Activated T-helper 1 cell treated with anti-CD3 and anti-CD28 coated beads, Interleukin-12 subunit alpha, Interleukin-12 subunit beta, Interleukin-2, Interleukin-4 antibody, amounts not matched to agents 30 ng/mL and 10 ng/mL and 1 ng/mL, durations not matched to agents 14 hours and 24 hours and 36 hours (primary cell): Measurements from ENCODE around the gene DOCK10. TPM values are rescaled to one million over a fixed set of nuclear protein-coding genes. Genes with fewer than 3 reads are reported as not detected.
A peak's percentile ranks its signal among the peaks of the same experiment; 100 is the strongest.

Experiments
- DNase-seq: peaks from one replicate; pipeline ENCODE4 v3.0.0; 2021; ENCODE audit warnings: low spot score
- H3K27ac Mint-ChIP-seq: one replicate; pipeline ENCODE4 v1.8.0; 2021; ENCODE audit warnings: mild to moderate bottlenecking, mixed read lengths
- H3K27me3 Mint-ChIP-seq: one replicate; pipeline ENCODE4 v1.8.0; 2022; ENCODE audit warnings: mild to moderate bottlenecking, moderate library complexity, mixed read lengths; ENCODE audit not compliant: insufficient read depth
- H3K36me3 Mint-ChIP-seq: one replicate; pipeline ENCODE4 v1.8.0; 2021; ENCODE audit warnings: low read depth, mixed read lengths
- H3K4me1 Mint-ChIP-seq: one replicate; pipeline ENCODE4 v1.8.0; 2021; ENCODE audit warnings: low read depth, mixed read lengths
- H3K4me3 Mint-ChIP-seq: one replicate; pipeline ENCODE4 v1.8.0; 2021; ENCODE audit warnings: mild to moderate bottlenecking, moderate library complexity, mixed read lengths
- H3K9me3 Mint-ChIP-seq: one replicate; pipeline ENCODE4 v1.8.0; 2021; ENCODE audit warnings: mixed read lengths
- intact Hi-C: fragments of 100-400 bp; cut with micrococcal nuclease; formaldehyde crosslinking; loops from one replicate; pipeline ENCODE4 v1.15.1; 2024
- total RNA-seq: library from RNA; stranded (reverse); gene quantifications from 2 replicates; pipeline ENCODE4 v1.2.3, GENCODE V29; 2022

The DOCK10 gene
- total RNA-seq, 1 donor from 2014 or later: 159 TPM

GRCh38 chr2:224909885-224910573 lies 132.2 kb downstream of the DOCK10 start:
- Mint-ChIP-seq H3K4me3 (no peak overlapping the region), H3K27ac (peak overlapping the region; percentile 60), H3K4me1 (peaks cover 54% of the 10 kb centered on the region), H3K36me3 (peaks cover 41% of the 10 kb centered on the region), H3K27me3 (no peaks in the 10 kb centered on the region), H3K9me3 (no peaks in the 10 kb centered on the region)
- DNase-seq: no peak
- intact Hi-C loops: loop anchor here (2.0 kb wide), 1 partner anchor 15 kb away; no protein-coding TSS in a partner anchor

GRCh38 chr2:224908818-224909217 lies 133.4 kb downstream of the DOCK10 start:
- Mint-ChIP-seq H3K4me1 (peaks cover 64% of the 10 kb centered on the region), H3K36me3 (peaks cover 44% of the 10 kb centered on the region), H3K4me3 (no peak overlapping the region), H3K27me3 (no peaks in the 10 kb centered on the region), H3K9me3 (no peaks in the 10 kb centered on the region), H3K27ac (peak overlapping the region; percentile 49)
- intact Hi-C loops: no loop called here
- DNase-seq: no peak

DNA sequence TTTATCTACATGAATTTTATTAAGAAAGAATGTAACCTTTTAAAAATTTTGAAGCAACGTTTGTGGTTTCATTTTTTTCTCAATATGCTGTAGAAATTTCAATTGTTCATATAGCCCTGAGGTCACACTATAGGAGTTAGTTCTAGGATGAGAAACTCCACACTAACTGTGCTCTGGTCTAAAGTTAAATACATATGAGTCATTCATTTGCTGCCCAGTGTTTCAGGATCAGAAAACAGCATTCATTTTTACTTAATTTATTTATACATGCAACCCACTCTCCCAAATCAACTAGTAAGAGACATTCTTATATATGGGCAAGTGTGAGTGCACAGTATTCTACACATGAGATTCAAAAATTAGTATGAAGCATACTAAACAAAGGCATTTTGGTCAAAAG lies 137.9 kb downstream of the DOCK10 start:
- DNase-seq: no peak
- Mint-ChIP-seq H3K4me1 (peaks cover 67% of the 10 kb centered on the region), H3K4me3 (no peak overlapping the region), H3K27me3 (no peaks in the 10 kb centered on the region), H3K9me3 (no peaks in the 10 kb centered on the region), H3K27ac (no peak overlapping the region), H3K36me3 (peaks cover 42% of the 10 kb centered on the region)
- intact Hi-C loops: no loop called here

DNA sequence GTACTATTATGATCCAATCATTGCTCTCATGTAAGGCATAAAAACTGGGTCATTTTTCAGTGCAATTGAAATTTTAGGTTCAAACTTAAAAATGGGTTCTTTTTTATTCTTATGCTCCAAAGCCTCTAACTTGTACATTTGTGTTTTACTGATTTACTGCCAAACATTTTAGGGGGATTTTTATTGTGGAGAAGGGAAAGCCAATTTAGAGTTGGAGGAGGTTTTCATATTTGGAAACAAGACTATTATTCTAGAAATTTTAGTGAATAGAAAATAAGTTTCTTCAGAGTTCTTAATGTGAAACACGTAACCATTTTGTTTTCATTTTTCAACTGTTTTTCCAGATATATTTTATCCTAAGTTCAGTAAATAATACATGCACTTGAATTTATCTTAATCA lies 138.6 kb downstream of the DOCK10 start:
- H3K9me3 Mint-ChIP-seq: no peaks in the 10 kb centered on the region
- DNase-seq: no peak
- H3K27me3 Mint-ChIP-seq: no peaks in the 10 kb centered on the region
- peaks cover 36% of the 10 kb centered on the region for H3K36me3 Mint-ChIP-seq
- H3K4me1 Mint-ChIP-seq: peaks cover 68% of the 10 kb centered on the region
- no peak overlapping the region for H3K4me3 Mint-ChIP-seq
- intact Hi-C loops: no loop called here
- H3K27ac Mint-ChIP-seq: no peak overlapping the region

GRCh38 chr2:224901121-224901676 lies 141.1 kb downstream of the DOCK10 start:
- Mint-ChIP-seq H3K27ac (peak overlapping the region; percentile 55), H3K27me3 (no peaks in the 10 kb centered on the region), H3K4me3 (no peak overlapping the region), H3K36me3 (peaks cover 34% of the 10 kb centered on the region), H3K4me1 (peaks cover 70% of the 10 kb centered on the region), H3K9me3 (no peaks in the 10 kb centered on the region)
- intact Hi-C loops: loop anchor here (2.0 kb wide), 1 partner anchor 14 kb away; no protein-coding TSS in a partner anchor
- DNase-seq: no peak

DNA sequence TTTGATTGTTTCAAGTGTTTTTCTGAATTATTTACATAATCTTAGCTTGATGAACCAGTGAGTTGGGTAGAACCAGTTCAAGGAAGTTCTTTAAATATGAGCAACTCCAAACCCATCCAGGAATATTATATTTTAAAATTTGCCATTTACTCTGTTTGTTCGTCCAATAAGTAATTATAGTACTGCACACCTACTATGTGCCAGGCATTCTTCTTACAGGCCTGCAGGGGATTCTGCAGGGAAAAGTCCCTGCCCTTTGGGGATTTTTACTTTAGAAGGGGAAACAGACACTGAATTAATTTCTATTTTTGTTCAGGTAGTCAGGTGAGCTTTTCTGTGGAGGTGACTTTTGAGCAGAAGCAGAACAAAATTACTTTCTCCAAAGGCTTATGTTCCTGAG lies 146.9 kb downstream of the DOCK10 start:
- H3K4me3 Mint-ChIP-seq: no peak overlapping the region
- H3K27ac Mint-ChIP-seq: no peak overlapping the region
- intact Hi-C loops: loop anchor here (2.0 kb wide), 1 partner anchor 29 kb away; no protein-coding TSS in a partner anchor
- H3K36me3 Mint-ChIP-seq: peaks cover 61% of the 10 kb centered on the region
- no peak for DNase-seq
- no peaks in the 10 kb centered on the region for H3K9me3 Mint-ChIP-seq
- peaks cover 76% of the 10 kb centered on the region for H3K4me1 Mint-ChIP-seq
- H3K27me3 Mint-ChIP-seq: no peaks in the 10 kb centered on the region

GRCh38 chr2:224894356-224894755 lies 147.9 kb downstream of the DOCK10 start:
- H3K27ac Mint-ChIP-seq: peak overlapping the region; percentile 85
- H3K36me3 Mint-ChIP-seq: peaks cover 66% of the 10 kb centered on the region

GRCh38 chr2:224893848-224894247 lies 148.4 kb downstream of the DOCK10 start:
- intact Hi-C loops: loop anchor here (2.0 kb wide), 1 partner anchor 31 kb away; no protein-coding TSS in a partner anchor
- peaks cover 68% of the 10 kb centered on the region for H3K36me3 Mint-ChIP-seq
- peak overlapping the region; percentile 73 for H3K4me3 Mint-ChIP-seq
- H3K27me3 Mint-ChIP-seq: no peaks in the 10 kb centered on the region
- no peaks in the 10 kb centered on the region for H3K9me3 Mint-ChIP-seq
- H3K4me1 Mint-ChIP-seq: peaks cover 74% of the 10 kb centered on the region
- DNase-seq: no peak
- peak overlapping the region; percentile 85 for H3K27ac Mint-ChIP-seq

More at GRCh38 chr2:224894356-224894755, 147.9 kb downstream of the DOCK10 start:
- H3K4me1 Mint-ChIP-seq: peaks cover 79% of the 10 kb centered on the region
- H3K9me3 Mint-ChIP-seq: no peaks in the 10 kb centered on the region
- peak overlapping the region; percentile 73 for H3K4me3 Mint-ChIP-seq
- intact Hi-C loops: loop anchor here (2.0 kb wide), 1 partner anchor 30 kb away; no protein-coding TSS in a partner anchor
- DNase-seq: no peak
- H3K27me3 Mint-ChIP-seq: no peaks in the 10 kb centered on the region

DNA sequence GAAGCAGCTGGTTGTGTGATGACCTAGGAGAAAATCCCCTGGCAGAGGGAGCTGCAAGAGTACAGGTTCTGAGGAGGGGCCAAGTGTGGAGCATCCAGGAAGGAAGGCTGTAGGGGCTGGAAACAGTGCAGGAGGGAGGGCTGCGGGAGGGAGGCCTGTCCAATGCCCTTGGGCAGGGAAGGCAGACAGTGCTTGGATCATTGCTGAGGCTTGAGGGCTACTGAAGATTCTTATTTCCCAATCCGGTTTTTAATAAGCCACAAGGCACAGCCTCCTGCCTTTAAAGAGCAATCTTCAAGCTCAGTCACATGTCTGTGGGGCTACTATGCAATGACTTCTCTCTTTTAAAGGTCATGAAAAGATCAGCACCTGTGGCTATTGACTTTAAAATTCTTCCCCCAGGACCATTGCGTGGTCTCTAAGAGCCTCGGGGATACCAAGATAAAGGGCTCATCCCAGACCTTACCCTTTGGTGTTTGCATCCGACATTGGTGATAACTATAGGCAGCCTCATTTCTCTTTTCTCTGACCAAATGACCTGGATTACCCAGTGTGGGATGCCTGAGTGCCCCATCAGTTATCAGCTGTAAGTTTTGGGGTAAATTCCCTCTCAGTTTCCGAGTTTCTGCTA lies 149.6 kb downstream of the DOCK10 start:
- Mint-ChIP-seq H3K27me3 (no peaks in the 10 kb centered on the region), H3K27ac (peak overlapping the region; percentile 57), H3K4me1 (peaks cover 76% of the 10 kb centered on the region), H3K36me3 (peaks cover 72% of the 10 kb centered on the region), H3K4me3 (peak overlapping the region; percentile 49), H3K9me3 (no peaks in the 10 kb centered on the region)
- intact Hi-C loops: no loop called here
- DNase-seq: no peak

DNA sequence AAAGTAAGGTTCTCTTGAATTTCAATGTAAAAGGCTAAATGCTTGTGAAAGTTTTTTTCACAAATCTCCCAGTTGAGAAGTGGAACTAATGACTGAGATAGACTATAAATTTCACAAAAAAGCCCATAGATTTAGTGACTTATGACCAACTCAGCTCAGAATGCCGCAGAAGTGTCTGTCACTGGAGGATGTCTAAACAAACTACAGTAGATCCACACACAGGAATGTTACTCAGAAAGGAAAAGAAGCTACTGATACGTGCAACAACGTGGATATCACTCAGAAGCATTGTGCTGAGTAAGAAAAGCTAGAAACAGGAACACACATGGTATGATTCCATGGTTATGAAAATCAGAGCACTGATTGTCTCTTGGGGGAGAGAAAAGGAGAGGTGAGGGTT lies 151.9 kb downstream of the DOCK10 start:
- Mint-ChIP-seq H3K4me3 (no peak overlapping the region), H3K27ac (peak overlapping the region; percentile 27), H3K27me3 (no peaks in the 10 kb centered on the region), H3K36me3 (peaks cover 73% of the 10 kb centered on the region), H3K4me1 (peaks cover 73% of the 10 kb centered on the region), H3K9me3 (no peaks in the 10 kb centered on the region)
- intact Hi-C loops: no loop called here
- no peak for DNase-seq

DNA sequence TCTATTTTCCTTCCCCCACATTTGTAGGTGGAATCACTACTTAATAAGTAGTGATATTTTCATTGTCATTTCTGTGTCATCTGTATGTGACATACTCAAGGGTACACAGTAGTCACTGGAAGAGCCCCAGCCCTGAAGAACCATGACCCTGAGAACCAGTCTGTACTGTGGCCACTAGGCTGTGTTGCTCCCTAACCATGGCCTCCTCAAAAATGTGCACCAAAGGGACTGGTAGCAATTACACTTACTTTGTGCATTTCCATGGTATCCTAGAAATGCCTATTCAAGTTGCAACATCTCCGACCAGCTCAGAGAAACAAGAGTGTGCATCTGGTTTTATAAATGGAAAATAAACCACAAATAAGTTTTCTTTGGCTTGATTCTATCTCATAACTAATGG lies 155.1 kb downstream of the DOCK10 start:
- DNase-seq: no peak
- peaks cover 76% of the 10 kb centered on the region for H3K36me3 Mint-ChIP-seq
- H3K4me3 Mint-ChIP-seq: no peak overlapping the region
- no peak overlapping the region for H3K27ac Mint-ChIP-seq
- H3K27me3 Mint-ChIP-seq: no peaks in the 10 kb centered on the region
- intact Hi-C loops: loop anchor here (2.0 kb wide), 2 partner anchors 14 to 60 kb away; no protein-coding TSS in a partner anchor
- no peaks in the 10 kb centered on the region for H3K9me3 Mint-ChIP-seq
- H3K4me1 Mint-ChIP-seq: peaks cover 73% of the 10 kb centered on the region

DNA sequence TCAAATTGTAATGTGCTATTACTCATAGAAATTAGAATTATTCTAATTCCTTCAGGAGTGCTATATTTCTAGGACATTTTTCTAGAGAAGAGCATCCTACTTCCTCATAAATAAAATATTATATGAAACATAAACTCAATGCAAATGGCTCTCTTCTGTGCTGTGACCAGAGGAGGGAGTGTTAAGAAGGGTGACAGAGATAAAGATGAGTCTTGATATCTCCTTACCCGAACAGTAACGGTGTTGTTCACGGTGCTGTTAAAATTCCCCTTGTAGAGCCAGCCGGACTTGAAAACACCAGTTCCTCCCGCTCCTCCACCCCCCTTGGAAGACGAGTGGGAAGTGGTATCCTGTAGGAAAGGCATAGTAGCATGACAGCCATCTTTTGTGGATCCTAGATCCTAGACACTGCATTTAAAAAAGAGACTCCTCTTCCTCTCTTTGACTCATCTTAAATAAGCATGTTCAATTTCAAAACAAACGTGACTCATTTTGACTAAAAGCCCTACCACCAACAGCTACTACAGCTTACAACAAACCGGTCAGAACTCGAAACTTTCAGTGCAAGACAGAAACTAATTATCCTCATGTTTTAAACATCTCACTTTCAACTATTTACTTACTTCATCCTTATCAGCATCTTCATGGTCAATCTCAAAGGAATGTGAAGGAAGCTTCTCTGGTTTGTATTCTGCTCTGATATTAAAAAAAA lies 156.3 kb downstream of the DOCK10 start:
- no peak for DNase-seq
- peaks cover 77% of the 10 kb centered on the region for H3K4me1 Mint-ChIP-seq
- H3K27ac Mint-ChIP-seq: peak overlapping the region; percentile 67
- intact Hi-C loops: loop anchor here (1.0 to 2.0 kb wide), 5 partner anchors 15 to 155 kb away; no protein-coding TSS in a partner anchor
- H3K36me3 Mint-ChIP-seq: peaks cover 81% of the 10 kb centered on the region
- no peaks in the 10 kb centered on the region for H3K27me3 Mint-ChIP-seq
- no peak overlapping the region for H3K4me3 Mint-ChIP-seq
- H3K9me3 Mint-ChIP-seq: no peaks in the 10 kb centered on the region
